HTR-8/SVneo (cell line): ENCODE results near the gene ZNF761.
"Not testable (repeated sequence)": the region's sequence is repeated elsewhere in the genome, so short reads cannot be mapped to it uniquely, and the experiment has no call there.

ENCODE experiments used
- DNase-seq: peaks from one replicate; pipeline ENCODE4 v3.0.0; 2011; ENCODE audit warnings: low spot score, mixed read lengths; ENCODE audit not compliant: insufficient read length
- FAIRE-seq: peaks from 2 replicates; lab custom pipeline; 2011; peaks lifted over from hg19 to GRCh38; lab: Jason Lieb, UNC

ZNF761 gene

DNA sequence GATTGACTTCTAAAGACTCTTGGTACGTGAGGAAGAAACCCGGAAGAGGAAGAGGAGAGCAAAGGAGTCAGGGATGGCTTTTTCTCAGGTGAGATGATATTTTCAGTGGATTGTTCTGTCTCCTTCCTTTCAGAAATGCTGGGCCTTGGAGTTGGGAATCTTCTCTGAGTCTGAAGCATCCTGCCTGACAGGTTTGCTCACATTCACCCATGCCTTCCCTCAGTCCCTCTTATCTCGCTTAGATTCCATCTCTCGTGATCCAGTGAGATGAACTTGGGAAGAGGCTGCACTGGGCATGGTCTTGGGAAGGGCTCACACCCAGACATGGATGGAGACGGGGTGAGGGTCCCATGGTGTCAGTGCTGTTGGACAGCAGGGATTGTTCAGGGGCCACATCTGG, 15.4 kb downstream of the ZNF761 start:
- FAIRE-seq, DNase-seq: not testable (repeated sequence)

DNA sequence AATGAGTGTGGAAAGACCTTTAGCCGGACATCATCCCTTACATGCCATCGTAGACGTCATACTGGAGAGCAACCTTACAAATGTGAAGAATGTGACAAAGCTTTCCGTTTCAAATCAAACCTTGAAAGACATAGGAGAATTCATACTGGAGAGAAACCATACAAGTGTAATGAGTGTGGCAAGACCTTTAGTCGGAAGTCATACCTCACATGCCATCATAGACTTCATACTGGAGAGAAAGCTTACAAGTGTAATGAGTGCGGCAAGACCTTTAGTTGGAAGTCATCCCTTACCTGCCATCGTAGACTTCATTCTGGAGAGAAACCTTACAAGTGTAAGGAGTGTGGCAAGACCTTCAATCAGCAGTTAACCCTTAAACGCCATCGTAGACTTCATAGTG, 24.0 kb downstream of the ZNF761 start:
- DNase-seq (no peak), FAIRE-seq (no peak)

DNA sequence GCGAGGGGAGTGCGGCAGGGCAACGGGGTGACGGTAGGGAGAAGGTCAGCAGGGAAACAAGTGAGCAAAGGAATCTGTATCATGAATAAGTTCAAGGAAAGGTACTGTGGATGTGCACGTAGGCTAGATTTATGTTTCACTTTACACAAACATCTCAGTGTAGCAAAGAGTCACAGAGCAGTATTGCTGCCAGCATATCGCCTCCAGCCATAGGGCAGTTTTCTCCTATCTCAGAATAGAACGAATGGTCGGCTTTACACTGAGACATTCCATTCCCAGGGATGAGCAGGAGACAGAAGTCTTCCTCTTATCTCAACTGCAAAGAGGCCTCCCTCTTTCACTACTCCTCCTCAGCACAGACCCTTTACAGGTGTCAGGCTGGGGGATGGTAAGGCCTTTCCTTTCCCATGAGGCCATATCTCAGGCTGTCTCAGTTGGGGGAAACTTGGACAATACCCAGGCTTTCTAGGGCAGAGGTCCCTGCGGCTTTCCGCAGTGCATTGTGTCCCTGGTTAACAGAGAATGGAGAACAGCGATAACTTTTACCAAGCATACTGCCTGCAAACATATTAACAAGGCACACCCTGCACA, 28.4 kb downstream of the ZNF761 start:
- FAIRE-seq, DNase-seq: not testable (repeated sequence)

DNA sequence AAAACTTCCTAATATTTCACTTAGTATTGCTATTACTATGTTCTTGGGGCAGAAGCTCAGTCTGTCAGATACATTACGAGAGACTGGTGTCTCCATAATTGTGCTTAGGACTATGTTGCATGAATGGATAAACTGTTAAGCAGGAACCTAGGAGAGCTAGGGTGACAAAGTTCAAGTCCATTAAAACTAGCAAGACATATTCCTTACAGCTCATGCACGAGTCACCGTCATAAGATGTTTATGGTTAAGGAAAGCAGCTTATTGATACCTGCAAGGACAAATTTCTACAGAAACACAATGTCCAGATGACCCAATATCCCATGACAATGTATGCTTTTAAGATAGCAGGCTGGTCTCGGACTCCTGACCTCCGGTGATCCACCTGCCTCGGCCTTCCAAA, 30.1 kb downstream of the ZNF761 start:
- FAIRE-seq (no peak), DNase-seq (no peak)

DNA sequence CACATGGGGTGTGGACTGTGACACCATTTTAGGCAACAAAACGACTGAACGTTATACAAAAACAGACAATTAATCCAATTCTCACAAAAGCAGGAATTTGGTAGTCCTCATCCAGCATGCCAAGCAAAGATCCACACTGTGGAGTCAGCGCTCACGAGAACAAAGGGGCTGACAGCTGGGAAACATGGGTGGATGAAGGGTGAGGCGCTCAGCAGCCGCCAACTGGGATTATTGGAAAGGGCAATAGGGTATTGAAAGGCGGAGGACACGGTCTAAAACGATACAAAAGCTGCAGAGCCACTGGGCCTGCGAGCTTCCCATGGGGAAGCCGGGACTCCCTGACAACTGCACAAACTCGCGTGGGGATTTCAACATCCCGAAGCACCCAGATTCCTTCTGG, 31.1 kb downstream of the ZNF761 start:
- no peak for FAIRE-seq
- no peak for DNase-seq

DNA sequence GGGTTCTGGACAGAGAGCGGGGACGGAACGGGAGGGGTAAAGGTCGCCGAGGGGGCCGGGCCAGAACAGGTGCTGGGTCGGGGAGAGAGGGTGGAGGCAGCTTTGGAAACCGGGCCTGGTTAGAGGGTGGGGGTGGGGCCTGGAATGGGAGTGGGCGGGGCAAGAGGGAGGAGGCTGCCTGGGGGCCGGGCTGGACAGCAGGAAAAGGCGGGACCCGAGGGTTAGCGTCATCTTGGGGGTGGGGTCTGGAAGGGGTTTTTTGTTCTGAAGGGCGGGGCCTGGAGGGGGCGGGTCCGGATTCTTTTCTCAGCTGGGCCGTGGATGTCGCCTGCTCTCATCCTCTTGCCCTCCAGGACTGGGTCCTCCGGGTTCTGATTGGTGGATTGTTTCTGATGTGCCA, 31.5 kb downstream of the ZNF761 start:
- no peak for FAIRE-seq

DNA sequence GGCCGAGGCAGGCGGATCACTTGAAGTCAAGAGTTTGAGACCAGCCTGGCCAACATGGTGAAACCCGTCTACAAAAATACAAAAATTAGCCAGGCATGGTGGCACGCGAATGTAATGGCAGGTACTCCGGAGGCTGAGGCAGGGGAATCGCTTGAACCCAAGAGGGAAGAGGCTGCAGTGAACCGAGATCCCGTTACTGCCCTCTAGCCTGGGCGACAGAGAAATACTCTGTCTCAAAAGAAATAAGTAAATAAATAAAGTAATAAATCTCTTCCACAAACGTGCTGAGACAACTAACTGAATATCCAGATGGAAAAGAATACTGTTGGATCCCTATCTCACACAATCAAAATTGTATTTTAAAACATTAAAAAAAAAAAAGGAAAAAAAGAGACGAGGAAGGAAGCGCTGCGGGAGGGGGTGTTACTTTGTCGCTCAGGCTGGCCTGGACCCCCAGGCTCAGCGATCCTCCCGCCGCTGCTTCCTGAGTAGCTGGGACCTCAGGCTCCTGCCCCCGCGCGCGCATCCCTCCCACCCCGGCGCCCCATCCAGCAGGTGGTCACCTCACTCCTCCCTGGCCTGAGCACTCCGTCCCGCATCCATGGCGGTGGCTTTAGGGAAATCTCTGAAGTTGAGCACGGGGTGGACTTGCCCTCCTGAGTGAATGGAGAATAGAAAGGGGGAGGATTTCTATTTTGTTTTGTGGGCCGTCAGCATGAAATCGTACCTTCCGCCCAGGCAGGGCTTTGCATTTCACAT, 35.1 kb downstream of the ZNF761 start:
- FAIRE-seq, result no peak
- DNase-seq, result no peak

More for the DNA sequence above, 31.5 kb downstream of the ZNF761 start:
- DNase-seq, result no peak

DNA sequence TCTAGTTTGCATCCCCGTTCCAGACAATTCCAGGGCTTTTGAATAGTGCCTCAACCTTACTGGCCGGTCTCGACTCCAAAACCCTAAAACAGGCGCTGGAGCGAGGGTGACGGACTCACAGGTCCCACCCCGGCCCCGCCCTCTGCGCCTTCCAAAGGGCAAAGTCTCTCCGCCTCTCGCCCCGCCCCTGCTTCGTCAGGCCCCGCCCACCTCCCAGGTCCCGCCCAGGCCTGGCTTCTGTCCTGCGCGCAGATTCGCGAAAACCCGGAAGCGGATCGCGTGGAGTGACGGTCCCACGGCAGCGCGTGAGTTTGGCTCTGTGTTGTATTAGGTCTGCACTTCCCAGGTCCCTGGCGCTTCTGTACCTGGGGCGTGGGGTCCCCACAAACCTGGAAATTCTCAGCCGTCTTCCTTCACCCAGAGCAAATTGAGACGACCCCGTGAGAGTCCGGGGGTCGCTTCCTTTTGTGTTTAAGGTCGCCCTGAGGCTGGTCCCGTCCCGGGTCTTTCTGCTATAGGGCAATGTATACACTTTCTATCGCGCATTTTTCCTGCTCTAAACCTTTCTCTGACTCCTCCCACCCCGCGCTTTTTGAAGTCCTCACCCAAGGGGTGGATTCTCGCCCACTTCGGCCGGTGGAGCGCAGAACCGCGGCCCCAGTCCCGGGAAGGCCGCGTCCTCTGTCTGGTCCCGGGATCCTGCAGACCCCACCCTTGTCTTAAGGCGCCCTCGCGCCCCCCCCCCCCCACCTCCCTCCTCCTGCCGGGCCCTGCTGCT, 35.9 kb downstream of the ZNF761 start, which contains the start of gene ZNF813:
TSS of gene ZNF813 (plus strand) at position 249 of the 778 bp plus-strand sequence. CDS start 16,090 bp downstream, outside the sequence.
- FAIRE-seq, result peak; percentile 68

DNA sequence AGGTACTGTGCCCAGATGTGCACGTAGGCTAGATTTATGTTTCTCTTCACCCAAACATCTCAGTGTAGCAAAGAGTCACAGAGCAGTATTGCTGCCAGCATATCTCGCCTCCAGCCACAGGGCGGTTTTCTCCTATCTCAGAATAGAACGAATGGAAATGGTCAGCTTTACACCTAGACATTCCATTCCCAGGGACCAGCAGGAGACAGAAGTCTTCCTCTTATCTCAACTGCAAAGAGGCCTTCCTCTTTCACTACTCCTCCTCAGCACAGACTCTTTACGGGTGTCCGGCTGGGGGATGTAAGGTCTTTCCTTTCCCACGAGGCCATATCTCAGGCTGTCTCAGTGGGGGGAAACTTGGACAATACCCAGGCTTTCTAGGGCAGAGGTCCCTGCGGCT, 36.8 kb downstream of the ZNF761 start:
- DNase-seq, FAIRE-seq: not testable (repeated sequence)

More for the DNA sequence above, 35.9 kb downstream of the ZNF761 start, which contains the start of gene ZNF813:
- peak; percentile 74 for DNase-seq

DNA sequence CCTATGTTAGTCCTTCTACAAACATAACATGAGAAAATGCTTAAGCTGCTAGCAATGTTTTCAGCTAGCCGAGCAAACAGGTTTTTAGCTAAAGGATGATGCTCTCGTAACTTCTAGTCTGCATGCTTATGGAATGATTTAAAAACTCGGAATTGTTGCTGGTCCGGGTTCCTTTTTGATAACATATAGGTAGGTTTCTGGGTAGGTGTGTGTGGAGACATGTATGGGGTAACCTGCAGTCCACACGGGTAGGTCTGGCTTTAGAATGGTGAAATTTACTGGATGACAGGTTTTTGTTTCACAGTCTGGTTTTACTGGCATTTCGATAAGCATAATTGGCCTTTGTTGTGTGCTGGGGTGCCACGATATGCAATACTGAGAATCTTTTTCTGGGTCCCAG, 40.1 kb downstream of the ZNF761 start:
- DNase-seq (no peak), FAIRE-seq (no peak)

DNA sequence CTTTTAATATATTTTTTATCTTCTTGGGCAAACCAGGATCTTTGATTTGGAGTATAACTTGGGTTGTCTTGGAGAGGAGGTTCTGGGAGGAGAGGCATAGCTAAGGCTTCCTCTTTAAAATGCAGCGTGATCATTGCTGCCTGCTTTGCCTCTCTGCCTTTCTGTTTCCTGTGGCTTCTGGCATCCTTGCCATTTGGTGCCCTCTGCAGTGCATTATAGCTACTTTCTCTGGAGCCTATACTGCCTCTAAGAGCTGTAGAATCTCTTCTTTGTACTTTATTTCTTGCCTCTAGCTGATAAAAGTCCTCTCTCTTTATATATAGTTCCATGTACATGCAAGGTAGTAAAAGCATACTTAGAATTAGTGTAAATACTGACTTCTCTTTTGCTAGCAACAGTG, 43.0 kb downstream of the ZNF761 start:
- FAIRE-seq, DNase-seq: not testable (repeated sequence)

DNA sequence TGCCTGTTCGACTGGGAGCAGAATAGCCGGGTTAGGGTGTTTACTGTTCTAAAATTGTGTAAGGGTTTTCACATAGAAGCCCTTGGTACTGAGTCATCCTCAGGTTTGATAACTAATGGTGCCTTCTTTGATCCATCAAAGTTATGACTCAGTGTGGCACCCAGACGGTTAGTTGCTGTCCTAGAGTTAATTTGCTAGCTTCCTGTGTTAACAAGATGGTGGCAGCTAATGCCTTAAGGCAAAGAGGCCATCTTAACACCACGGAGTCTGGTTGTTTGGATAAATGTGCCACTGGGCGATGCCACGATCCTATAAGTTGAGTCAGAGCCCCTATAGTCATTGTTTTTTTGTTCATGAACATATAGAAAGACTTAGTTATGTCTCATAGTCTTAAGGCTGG, 43.7 kb downstream of the ZNF761 start:
- not testable (repeated sequence) for DNase-seq, FAIRE-seq

DNA sequence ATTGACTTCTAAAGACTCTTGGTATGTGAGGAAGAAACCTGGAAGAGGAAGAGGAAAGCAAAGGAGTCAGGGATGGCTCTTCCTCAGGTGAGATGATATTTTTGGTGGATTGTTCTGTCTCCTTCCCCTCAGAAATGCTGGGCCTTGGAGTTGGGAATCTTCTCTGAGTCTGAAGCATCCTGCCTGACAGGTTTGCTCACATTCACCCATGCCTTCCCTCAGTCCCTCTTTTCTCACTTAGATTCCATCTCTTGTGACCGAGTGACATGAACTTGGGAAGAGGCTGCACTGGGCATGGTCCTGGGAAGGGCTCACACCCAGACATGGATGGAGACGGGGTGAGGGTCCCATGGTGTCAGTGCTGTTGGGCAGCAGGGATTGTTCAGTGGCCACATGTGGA, 52.0 kb downstream of the ZNF761 start:
- not testable (repeated sequence) for DNase-seq, FAIRE-seq

DNA sequence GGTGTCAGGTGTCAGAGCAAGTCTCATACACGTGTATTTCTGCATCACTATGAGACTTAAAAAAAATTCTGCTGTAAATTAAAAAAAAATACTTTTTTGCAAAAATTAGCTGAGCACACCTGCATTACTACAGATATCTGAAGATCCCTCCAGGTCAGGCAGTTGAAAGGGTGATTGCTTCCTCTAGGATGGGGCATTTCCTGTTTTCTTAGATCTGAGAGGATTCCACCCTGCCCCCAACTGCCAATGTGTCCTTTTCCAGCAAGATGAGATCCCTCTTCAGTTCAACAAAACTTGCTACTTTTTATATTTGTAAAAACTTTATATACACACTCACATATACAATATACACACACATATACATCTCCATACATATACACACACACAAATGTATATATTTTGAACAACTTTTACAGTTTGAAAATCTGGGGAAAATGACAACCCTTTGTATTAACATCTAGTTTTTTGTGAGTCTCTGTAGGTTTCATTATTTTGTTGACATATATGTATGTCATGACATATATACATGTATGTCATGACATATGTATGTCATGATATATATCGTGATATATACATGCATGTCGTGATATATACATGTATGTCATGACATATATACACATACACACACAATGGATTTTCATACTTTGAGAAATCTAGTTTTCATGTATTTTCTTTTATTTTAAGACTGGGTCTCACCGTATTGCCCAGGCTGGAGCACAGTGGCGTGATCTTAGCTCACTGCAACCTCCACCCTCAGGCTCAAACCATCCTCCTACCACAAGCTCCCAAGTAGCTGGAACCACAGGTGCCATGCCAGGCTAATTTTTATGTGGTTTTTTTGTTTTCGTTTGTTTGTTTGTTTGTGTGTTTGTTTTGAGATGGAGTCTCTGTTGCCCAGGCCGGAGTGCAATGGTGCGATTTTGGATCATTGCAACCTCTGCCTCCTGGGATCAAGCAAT, 53.5 kb downstream of the ZNF761 start:
- no peak for DNase-seq
- FAIRE-seq, result no peak

DNA sequence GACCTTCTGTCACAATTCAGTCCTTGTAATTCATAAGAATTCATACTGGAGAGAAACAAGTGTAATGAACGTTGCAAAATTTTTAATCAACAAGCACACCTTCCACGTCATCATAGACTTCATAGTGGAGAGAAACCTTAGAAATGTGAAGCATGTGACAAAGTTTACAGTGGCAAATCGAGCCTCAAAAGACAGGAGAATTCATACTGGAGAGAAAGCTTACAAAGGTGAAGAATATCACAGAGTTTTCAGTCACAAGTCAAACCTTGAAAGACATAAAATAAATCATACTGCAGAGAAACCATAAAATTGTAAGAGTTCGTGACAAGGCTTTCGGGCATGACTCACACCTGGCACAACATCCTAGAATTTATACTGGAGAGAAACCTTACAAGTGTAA, 60.4 kb downstream of the ZNF761 start:
- DNase-seq (no peak), FAIRE-seq (no peak)

DNA sequence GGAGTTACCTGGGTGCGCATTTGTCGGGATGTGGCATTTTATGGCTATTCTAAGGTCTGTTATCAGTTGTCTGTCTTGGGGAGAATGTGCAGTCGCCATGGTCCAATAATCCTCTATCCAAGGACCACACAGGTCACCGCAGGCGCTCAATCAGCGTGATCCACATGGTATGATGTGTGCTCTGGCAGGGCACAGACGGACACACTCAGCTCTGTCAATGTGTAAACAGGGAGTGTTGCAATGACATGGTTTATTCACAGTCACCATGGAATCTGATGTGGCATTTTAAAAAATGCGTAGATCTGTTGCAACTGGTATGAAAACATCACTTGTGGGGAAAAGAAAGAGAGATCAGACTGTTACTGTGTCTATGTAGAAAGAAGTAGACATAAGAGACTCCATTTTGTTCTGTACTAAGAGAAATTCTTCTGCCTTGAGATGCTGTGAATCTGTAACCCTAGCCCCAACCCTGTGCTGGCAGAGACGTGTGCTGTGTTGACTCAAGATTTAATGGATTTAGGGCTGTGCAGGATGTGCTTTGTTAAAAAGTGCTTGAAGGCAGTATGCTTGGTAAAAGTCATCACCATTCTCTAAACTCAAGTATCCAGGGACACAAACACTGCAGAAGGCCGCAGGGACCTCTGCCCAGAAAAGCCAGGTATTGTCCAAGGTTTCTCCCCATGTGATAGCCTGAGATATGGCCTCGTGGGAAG, 65.7 kb downstream of the ZNF761 start:
- FAIRE-seq, DNase-seq: not testable (repeated sequence)

DNA sequence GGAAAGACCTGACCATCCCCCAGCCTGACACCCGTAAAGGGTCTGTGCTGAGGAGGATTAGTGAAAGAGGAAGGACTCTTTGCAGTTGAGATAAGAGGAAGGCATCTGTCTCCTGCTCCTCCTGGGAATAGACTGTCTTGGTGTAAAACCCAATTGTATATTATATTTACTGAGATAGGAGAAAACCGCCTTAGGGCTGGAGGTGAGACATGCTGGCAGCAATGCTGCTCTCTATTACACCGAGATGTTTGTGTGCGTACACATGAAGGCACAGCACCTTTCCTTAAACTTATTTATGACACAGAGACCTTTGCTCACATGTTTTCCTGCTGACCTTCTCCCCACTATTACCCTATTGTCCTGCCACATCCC, 66.2 kb downstream of the ZNF761 start:
- not testable (repeated sequence) for FAIRE-seq, DNase-seq

DNA sequence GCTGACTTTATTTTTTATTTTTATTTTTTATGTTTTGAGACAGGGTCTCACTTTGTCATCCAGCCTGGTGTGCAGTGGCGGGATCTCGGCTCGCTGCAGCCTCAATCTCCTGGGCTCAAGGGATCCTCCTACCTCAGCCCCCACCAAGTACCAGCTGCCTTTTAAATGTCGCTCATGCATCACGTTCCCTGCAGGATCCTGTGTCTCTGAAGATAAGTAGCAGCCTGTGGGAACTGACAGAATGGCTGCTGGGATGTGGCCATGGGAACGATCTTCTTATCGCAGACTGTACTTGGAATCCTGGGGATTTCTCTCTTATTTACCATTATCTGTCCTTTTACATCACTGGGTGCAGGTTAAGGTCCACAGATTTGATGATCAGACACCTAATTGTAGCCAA, 71.4 kb downstream of the ZNF761 start:
- FAIRE-seq, DNase-seq: not testable (repeated sequence)
